ENCODE results near the gene ZSWIM8.

Gene ZSWIM8

GRCh38 chr10:73798087-73798486 lies 12.7 kb downstream of the ZSWIM8 start:
- DNase-seq, result peak; percentile 16

GRCh38 chr10:73798927-73799560 lies 13.6 kb downstream of the ZSWIM8 start:
- peak; percentile 20 for DNase-seq

- DNase-seq, result peak; percentile 19
These were observed 14.6 kb downstream of the ZSWIM8 start for GRCh38 chr10:73799899-73800559.

GRCh38 chr10:73800560-73801252 lies 15.3 kb downstream of the ZSWIM8 start:
- DNase-seq, result peak; percentile 34

- DNase-seq, result no peak
These were observed 15.8 kb downstream of the ZSWIM8 start for GRCh38 chr10:73801253-73801590.

GRCh38 chr10:73802276-73802991 lies 17.0 kb downstream of the ZSWIM8 start:
- DNase-seq, result peak; percentile 11

GRCh38 chr10:73803680-73804286 lies 18.4 kb downstream of the ZSWIM8 start:
- peak; percentile 23 for DNase-seq

GRCh38 chr10:73806176-73806950 lies 21.0 kb downstream of the ZSWIM8 start:
- peak; percentile 8 for DNase-seq

GRCh38 chr10:73807471-73807870 lies 22.1 kb downstream of the ZSWIM8 start:
- DNase-seq, result peak; percentile 19

GRCh38 chr10:73808021-73808815 lies 22.8 kb downstream of the ZSWIM8 start:
- peak; percentile 16 for DNase-seq

- DNase-seq, result no peak
These were observed 23.8 kb downstream of the ZSWIM8 start for GRCh38 chr10:73809061-73809818.

GRCh38 chr10:73810358-73810734 lies 24.9 kb downstream of the ZSWIM8 start:
- DNase-seq, result no peak

- DNase-seq, result peak; percentile 46
These were observed 25.5 kb downstream of the ZSWIM8 start for GRCh38 chr10:73810735-73811465.

GRCh38 chr10:73812657-73813056 lies 27.3 kb downstream of the ZSWIM8 start:
- no peak for DNase-seq

GRCh38 chr10:73813333-73813732 lies 27.9 kb downstream of the ZSWIM8 start:
- no peak for DNase-seq

GRCh38 chr10:73814276-73814895 lies 29.0 kb downstream of the ZSWIM8 start:
- DNase-seq, result no peak

- no peak for DNase-seq
These were observed 29.7 kb downstream of the ZSWIM8 start for GRCh38 chr10:73814896-73815718.

- no peak for DNase-seq
These were observed 30.3 kb downstream of the ZSWIM8 start for GRCh38 chr10:73815719-73816030.
